ENCODE results near the gene PRKCH. TPM values are rescaled to one million over a fixed set of nuclear protein-coding genes. Genes with fewer than 3 reads are reported as not detected.
A peak's percentile ranks its signal among the peaks of the same experiment; 100 is the strongest.

Gene PRKCH
- total and polyA plus RNA-seq, 9 of the 15 experiments (the other 6 are each of a cell fraction or from before 2014, with no cell fraction given), result 0.61 to 4.4 (median 4.0) TPM

DNA sequence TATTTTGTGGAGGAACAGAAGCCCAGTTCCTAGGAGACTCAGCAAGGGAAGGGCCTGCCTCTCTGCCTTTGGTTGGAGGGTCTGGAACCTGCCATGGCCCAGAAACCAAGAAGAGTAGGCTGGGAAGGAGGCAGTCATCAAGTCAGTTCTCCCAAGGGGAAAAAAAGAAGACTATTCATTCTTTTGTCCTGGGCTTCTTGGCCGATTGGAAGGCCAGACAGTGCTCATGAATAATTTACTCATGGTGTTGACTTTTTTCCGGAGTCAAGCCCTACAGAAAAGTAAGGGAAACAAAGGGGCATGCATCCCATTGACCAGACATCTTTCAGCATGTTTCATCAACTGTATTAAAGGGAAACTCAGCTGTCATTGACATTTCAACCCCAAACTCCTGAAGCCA is 168.1 kb downstream of the PRKCH start:
- in situ Hi-C loops (cut with MboI) (no loop called here), intact Hi-C loops (cut with micrococcal nuclease) (no loop called here)
- DNase-seq (ENCODE audit: extremely low read depth in 1 of 4, low spot score in 3 of 4), result no peak
- H2AFZ ChIP-seq (ENCODE audit: low read depth, low read length), result no peak overlapping the region
- H3K27ac ChIP-seq (ENCODE audit: extremely low read depth, low read depth, low read length), result peak overlapping the region; percentile 28; the same call in 1 of the 3 replicates
- H3K9me3 ChIP-seq (replicated peaks; ENCODE audit: control insufficient read depth, insufficient read depth, low read depth, low read length), result no peaks in the 10 kb centered on the region
- CTCF ChIA-PET (ENCODE audit: low intra/inter-chr PET ratio), result no interaction called here
- H3K79me2 ChIP-seq (ENCODE audit: control insufficient read depth, insufficient read depth, low read length), result no peaks in the 10 kb centered on the region
- POLR2A ChIA-PET, result no interaction called here
- WGBS (ENCODE audit: insufficient coverage, low coverage, missing lambda C conversion rate), result 39% methylated on average over 2 of the region's 2 CpGs
- H3K4me2 ChIP-seq (ENCODE audit: insufficient read depth, low read length), result no peak overlapping the region; the same call in 1 of the 2 replicates
- no peak; the same call in 2 of the 3 replicates for ATAC-seq
- H3K4me3 ChIP-seq, result no peak overlapping the region
- BruUV-seq (replicated peaks), result no TSS peak
- no peak overlapping the region; a peak in 2 of 4 replicates for H3K9ac ChIP-seq (ENCODE audit: insufficient read depth in 1 of 2, low read depth in 2 of 2, low read length in 2 of 2)
- FAIRE-seq, result no peak
- TF ChIP-seq, protein P1, sequence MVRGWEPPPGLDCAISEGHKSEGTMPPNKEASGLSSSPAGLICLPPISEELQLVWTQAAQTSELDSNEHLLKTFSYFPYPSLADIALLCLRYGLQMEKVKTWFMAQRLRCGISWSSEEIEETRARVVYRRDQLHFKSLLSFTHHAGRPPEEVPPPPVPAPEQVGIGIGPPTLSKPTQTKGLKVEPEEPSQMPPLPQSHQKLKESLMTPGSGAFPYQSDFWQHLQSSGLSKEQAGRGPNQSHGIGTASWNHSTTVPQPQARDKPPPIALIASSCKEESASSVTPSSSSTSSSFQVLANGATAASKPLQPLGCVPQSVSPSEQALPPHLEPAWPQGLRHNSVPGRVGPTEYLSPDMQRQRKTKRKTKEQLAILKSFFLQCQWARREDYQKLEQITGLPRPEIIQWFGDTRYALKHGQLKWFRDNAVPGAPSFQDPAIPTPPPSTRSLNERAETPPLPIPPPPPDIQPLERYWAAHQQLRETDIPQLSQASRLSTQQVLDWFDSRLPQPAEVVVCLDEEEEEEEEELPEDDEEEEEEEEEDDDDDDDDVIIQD (CRISPR knock-in tag; IDR thresholded peaks at IDR 0.05), result no peak
- no peak for TF ChIP-seq SMAD1 (IDR thresholded peaks at IDR 0.05; ENCODE audit: low read depth, low read length, partially characterized antibody)
- no peak for TF ChIP-seq FOXA3 (CRISPR knock-in tag; conservative IDR thresholded peaks at IDR 0.05 in 1 of 2, IDR thresholded peaks at IDR 0.05 in 1 of 2)
- no peak for TF ChIP-seq RBM14 (IDR thresholded peaks at IDR 0.05; ENCODE audit: borderline replicate concordance, insufficient read depth, low read depth, low read length)
- no peak for TF ChIP-seq STAT5B (CRISPR knock-in tag; IDR thresholded peaks at IDR 0.05)
- H4K20me1 ChIP-seq (replicated peaks; ENCODE audit: control insufficient read depth, insufficient read depth, low read length), result no peaks in the 10 kb centered on the region
- peaks cover 8 to 15% of the 10 kb centered on the region in 2 experiments; a peak in 4 of 5 replicates for H3K4me1 ChIP-seq (replicated peaks in 1 of 2; ENCODE audit: control insufficient read depth in 2 of 2, insufficient read depth in 2 of 2, low read length in 2 of 2)
- no peaks in the 10 kb centered on the region for H3K9me1 ChIP-seq (ENCODE audit: control insufficient read depth, insufficient read depth, low read length)
- H3K36me3 ChIP-seq (ENCODE audit: control insufficient read depth, insufficient read depth, low read length), result no peaks in the 10 kb centered on the region
- no peaks in the 10 kb centered on the region for H3K27me3 ChIP-seq (ENCODE audit: control insufficient read depth in 2 of 2, insufficient read depth in 2 of 2, low read length in 2 of 2)
